Smooth muscle cell (in vitro differentiated cells): ENCODE results near the gene CACNA2D3. TPM values are rescaled to one million over a fixed set of nuclear protein-coding genes. Genes with fewer than 3 reads are reported as not detected.

Experiments
- DNase-seq: peaks from one replicate; lab custom pipeline; 2025; ENCODE audit not compliant: unreplicated experiment; lab: John Stamatoyannopoulos, UW
- H2AFZ ChIP-seq: fragments of 200-600 bp; sonication (generic); 2 replicates; pipeline ENCODE4 v1.6.0; 2016; ENCODE audit warnings: antibody characterized with exemption, low read depth, mild to moderate bottlenecking
- H3F3A ChIP-seq: fragments of 200-600 bp; sonication (generic); 2 replicates; pipeline ENCODE4 v1.6.0; 2017; ENCODE audit warnings: antibody characterized with exemption, low read depth
- H3K27ac ChIP-seq: fragments of 200-600 bp; sonication (generic); 2 replicates; pipeline ENCODE4 v1.5.1; 2016; ENCODE audit warnings: low read depth, mild to moderate bottlenecking
- H3K27me3 ChIP-seq: fragments of 200-600 bp; sonication (generic); 2 replicates; pipeline ENCODE4 v1.6.1; 2016; ENCODE audit warnings: low read depth, mild to moderate bottlenecking
- H3K36me3 ChIP-seq: fragments of 200-600 bp; sonication (generic); 2 replicates; pipeline ENCODE4 v1.5.1; 2016; ENCODE audit warnings: low read depth
- H3K4me1 ChIP-seq: fragments of 200-600 bp; sonication (generic); 2 replicates; pipeline ENCODE4 v1.5.1; 2016; ENCODE audit warnings: low read depth
- H3K4me2 ChIP-seq: fragments of 200-600 bp; sonication (generic); 2 replicates; pipeline ENCODE4 v1.6.0; 2016; ENCODE audit warnings: mild to moderate bottlenecking
- H3K4me3 ChIP-seq: fragments of 200-600 bp; sonication (generic); 2 replicates; pipeline ENCODE4 v1.5.1; 2016; ENCODE audit warnings: mild to moderate bottlenecking
- H3K79me2 ChIP-seq: fragments of 200-600 bp; sonication (generic); 2 replicates; pipeline ENCODE4 v1.6.0; 2016; ENCODE audit warnings: low read depth, mild to moderate bottlenecking
- H3K9ac ChIP-seq: fragments of 200-600 bp; sonication (generic); 2 replicates; pipeline ENCODE4 v1.6.0; 2016; ENCODE audit warnings: low read depth
- H3K9me3 ChIP-seq: fragments of 200-600 bp; sonication (generic); replicated peaks from 2 replicates; pipeline ENCODE4 v1.5.1; 2016; ENCODE audit warnings: low read depth
- H4K20me1 ChIP-seq: fragments of 200-600 bp; sonication (generic); 2 replicates; pipeline ENCODE4 v1.6.0; 2016; ENCODE audit warnings: low read depth
- CTCF ChIP-seq: fragments of 200-600 bp; sonication (generic); IDR thresholded peaks from 2 replicates; pipeline ENCODE4 v1.5.1; 2017; ENCODE audit warnings: borderline replicate concordance, mild to moderate bottlenecking, antibody characterized with exemption; ENCODE audit not compliant: insufficient read depth, poor library complexity, severe bottlenecking
- WGBS: methylation state at CpG from one replicate; pipeline ENCODE4 v1.1.7; 2016; ENCODE audit warnings: low lambda C conversion rate; 5-methylcytosine and 5-hydroxymethylcytosine counted together
- polyA plus RNA-seq: library from polyadenylated mRNA; unstranded; fragments of >200 nt; fragmentation: Nextera tagmentation; extraction: Ambion mirVana; gene quantifications from 2 replicates; pipeline ENCODE4 v1.2.1, GENCODE V29; 2016
- total RNA-seq: library from RNA; depleted of rRNA; stranded (reverse); fragments of >200 nt; gene quantifications from 2 replicates; pipeline ENCODE4 v1.2.3, GENCODE V29; 2014

Gene CACNA2D3
- total and polyA plus RNA-seq, 2 experiments from 2014 or later = 0.15 to 0.90 TPM

GRCh38 chr3:54871867-54872266, 749.5 kb downstream of the CACNA2D3 start:
- TF ChIP-seq CTCF = no peak
- Histone ChIP-seq H3K27me3 (no peaks in the 10 kb centered on the region), H2AFZ (no peak overlapping the region), H3K27ac (no peak overlapping the region), H3K36me3 (no peaks in the 10 kb centered on the region), H3K4me3 (no peak overlapping the region), H3K4me2 (no peak overlapping the region), H3K9ac (no peak overlapping the region), H3K9me3 (no peaks in the 10 kb centered on the region), H3K4me1 (no peaks in the 10 kb centered on the region), H3F3A (peaks cover 8% of the 10 kb centered on the region), H3K79me2 (no peaks in the 10 kb centered on the region), H4K20me1 (no peaks in the 10 kb centered on the region)
- 95% methylated on average over 4 of the region's 4 CpGs for WGBS
- no peak for DNase-seq

DNA sequence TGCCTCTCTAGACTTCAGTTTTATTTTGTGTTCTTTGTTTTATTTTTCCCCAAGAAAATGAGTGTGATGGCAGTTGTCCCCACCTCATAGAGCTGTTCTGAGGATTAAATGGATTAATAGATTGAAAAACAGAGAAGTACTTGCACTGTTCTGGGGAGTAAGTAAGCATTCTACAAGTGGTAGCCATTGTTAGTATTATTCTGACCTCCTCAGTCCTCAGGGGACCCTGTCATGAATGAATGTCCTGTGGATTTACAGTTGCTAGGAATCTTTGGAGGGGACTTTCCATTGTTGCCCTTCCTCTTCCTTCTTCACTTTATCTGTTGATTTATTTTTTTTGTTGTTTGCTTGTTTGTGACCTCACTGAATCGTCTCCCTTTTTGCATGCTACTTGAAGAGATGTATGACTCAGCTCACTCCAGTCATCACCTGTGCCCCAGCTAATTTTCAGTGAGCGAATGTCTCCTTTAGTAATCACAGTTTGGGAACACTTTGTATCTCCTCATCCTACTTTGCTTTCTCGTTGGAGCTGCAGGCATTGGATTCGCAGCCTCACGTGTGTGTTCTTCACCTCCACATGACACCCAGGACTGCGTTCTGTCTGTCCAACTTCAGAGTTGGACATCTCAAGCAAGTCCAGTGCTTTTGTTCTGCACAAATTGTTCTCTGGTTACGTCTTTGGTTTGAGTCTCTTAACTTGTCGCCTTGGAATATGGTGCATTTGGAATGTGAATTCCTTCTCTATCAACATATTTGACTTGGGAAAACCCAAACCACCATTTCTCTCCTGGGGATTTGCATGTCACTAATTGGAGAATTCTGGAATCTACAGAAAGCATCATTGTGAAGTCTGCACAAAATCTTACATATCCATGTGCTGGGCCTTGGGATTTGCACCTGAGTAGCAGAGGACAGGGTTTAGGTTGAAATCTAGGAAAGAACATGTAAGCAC, 751.0 kb downstream of the CACNA2D3 start:
- H3K4me3 ChIP-seq = no peak overlapping the region
- H3K79me2 ChIP-seq = no peaks in the 10 kb centered on the region
- H3K9me3 ChIP-seq = no peaks in the 10 kb centered on the region
- no peaks in the 10 kb centered on the region for H3K27me3 ChIP-seq
- no peak overlapping the region for H2AFZ ChIP-seq
- H3K27ac ChIP-seq = peak overlapping the region; percentile 36
- H3K4me2 ChIP-seq = no peak overlapping the region
- no peak for TF ChIP-seq CTCF
- no peak for DNase-seq
- 82% methylated on average over 8 of the region's 8 CpGs for WGBS
- no peaks in the 10 kb centered on the region for H3K4me1 ChIP-seq
- H3K9ac ChIP-seq = no peak overlapping the region
- no peaks in the 10 kb centered on the region for H3K36me3 ChIP-seq
- no peaks in the 10 kb centered on the region for H4K20me1 ChIP-seq
- peaks cover 8% of the 10 kb centered on the region for H3F3A ChIP-seq

GRCh38 chr3:54874816-54875556, 752.6 kb downstream of the CACNA2D3 start:
- WGBS = 49% methylated on average over 7 of the region's 7 CpGs

More at GRCh38 chr3:54874816-54875556, 752.6 kb downstream of the CACNA2D3 start:
- Histone ChIP-seq H3K9me3 (no peaks in the 10 kb centered on the region), H3K4me3 (no peak overlapping the region), H3K4me2 (peak overlapping the region; percentile 56), H3K27ac (peak overlapping the region; percentile 58), H3K27me3 (no peaks in the 10 kb centered on the region), H3K9ac (no peak overlapping the region), H2AFZ (no peak overlapping the region), H3K79me2 (no peaks in the 10 kb centered on the region), H4K20me1 (no peaks in the 10 kb centered on the region), H3K36me3 (no peaks in the 10 kb centered on the region), H3K4me1 (no peaks in the 10 kb centered on the region), H3F3A (peaks cover 8% of the 10 kb centered on the region)
- DNase-seq = no peak
- no peak for TF ChIP-seq CTCF
